Measurements from ENCODE around the gene FAAP20.
"Not testable (repeated sequence)": the region's sequence is repeated elsewhere in the genome, so short reads cannot be mapped to it uniquely, and the experiment has no call there.

DNA sequence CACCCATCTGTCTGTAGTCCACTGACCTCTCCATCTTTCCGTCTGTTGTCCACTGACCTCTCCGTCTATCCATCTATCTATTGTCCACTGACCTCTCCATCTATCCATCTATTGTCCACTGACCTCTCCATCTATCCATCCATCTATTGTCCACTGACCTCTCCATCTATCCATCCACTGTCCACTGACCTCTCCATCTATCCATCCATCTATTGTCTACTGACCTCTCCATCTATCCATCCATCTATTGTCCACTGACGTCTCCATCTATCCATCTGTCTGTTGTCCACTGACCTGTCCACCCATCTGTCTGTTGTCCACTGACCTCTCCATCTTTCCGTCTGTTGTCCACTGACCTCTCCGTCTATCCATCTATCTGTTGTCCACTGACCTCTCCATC is 46.7 kb downstream of the FAAP20 start:
- TF ChIP-seq, protein P1, sequence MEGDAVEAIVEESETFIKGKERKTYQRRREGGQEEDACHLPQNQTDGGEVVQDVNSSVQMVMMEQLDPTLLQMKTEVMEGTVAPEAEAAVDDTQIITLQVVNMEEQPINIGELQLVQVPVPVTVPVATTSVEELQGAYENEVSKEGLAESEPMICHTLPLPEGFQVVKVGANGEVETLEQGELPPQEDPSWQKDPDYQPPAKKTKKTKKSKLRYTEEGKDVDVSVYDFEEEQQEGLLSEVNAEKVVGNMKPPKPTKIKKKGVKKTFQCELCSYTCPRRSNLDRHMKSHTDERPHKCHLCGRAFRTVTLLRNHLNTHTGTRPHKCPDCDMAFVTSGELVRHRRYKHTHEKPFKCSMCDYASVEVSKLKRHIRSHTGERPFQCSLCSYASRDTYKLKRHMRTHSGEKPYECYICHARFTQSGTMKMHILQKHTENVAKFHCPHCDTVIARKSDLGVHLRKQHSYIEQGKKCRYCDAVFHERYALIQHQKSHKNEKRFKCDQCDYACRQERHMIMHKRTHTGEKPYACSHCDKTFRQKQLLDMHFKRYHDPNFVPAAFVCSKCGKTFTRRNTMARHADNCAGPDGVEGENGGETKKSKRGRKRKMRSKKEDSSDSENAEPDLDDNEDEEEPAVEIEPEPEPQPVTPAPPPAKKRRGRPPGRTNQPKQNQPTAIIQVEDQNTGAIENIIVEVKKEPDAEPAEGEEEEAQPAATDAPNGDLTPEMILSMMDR (IDR thresholded peaks at IDR 0.05), result not testable (repeated sequence)
- TF ChIP-seq POLR2A, EP300, POLR2AphosphoS5 (IDR thresholded peaks at IDR 0.05): not testable (repeated sequence)

All from upper lobe of left lung (tissue), 4 donors.